ENCODE data around the gene ABHD6. TPM values are rescaled to one million over a fixed set of nuclear protein-coding genes. Genes with fewer than 3 reads are reported as not detected.

The ABHD6 gene
- total RNA-seq, 1 donor from 2014 or later: 6.1 TPM

- no peak overlapping the region for H3K27ac Mint-ChIP-seq
- no peaks in the 10 kb centered on the region for H3K36me3 Mint-ChIP-seq (ENCODE audit: insufficient read depth)
- no peaks in the 10 kb centered on the region for H3K27me3 Mint-ChIP-seq
- no peak overlapping the region for H3K4me3 Mint-ChIP-seq (ENCODE audit: low read depth)
- peaks cover 14% of the 10 kb centered on the region for H3K4me1 Mint-ChIP-seq (ENCODE audit: low read depth)
- no peaks in the 10 kb centered on the region for H3K9me3 Mint-ChIP-seq (ENCODE audit: low read depth)
- TF ChIP-seq CTCF (IDR thresholded peaks at IDR 0.05; ENCODE audit: unreplicated experiment): no peak
- DNase-seq (ENCODE audit: low spot score, unreplicated experiment): no peak
Measured at GRCh38 chr3:58254144-58254543, 16.6 kb downstream of the ABHD6 start.

GRCh38 chr3:58256061-58256460 is 18.5 kb downstream of the ABHD6 start:
- H3K27me3 Mint-ChIP-seq: no peaks in the 10 kb centered on the region
- DNase-seq (ENCODE audit: low spot score, unreplicated experiment): no peak
- peaks cover 2% of the 10 kb centered on the region for H3K4me1 Mint-ChIP-seq (ENCODE audit: low read depth)
- no peak for TF ChIP-seq CTCF (IDR thresholded peaks at IDR 0.05; ENCODE audit: unreplicated experiment)
- H3K36me3 Mint-ChIP-seq (ENCODE audit: insufficient read depth): no peaks in the 10 kb centered on the region
- H3K27ac Mint-ChIP-seq: no peak overlapping the region
- H3K9me3 Mint-ChIP-seq (ENCODE audit: low read depth): no peaks in the 10 kb centered on the region
- H3K4me3 Mint-ChIP-seq (ENCODE audit: low read depth): no peak overlapping the region

GRCh38 chr3:58256511-58256910 is 18.9 kb downstream of the ABHD6 start:
- Mint-ChIP-seq H3K4me1 (ENCODE audit: low read depth) (peaks cover 2% of the 10 kb centered on the region), H3K27ac (no peak overlapping the region), H3K27me3 (no peaks in the 10 kb centered on the region), H3K36me3 (ENCODE audit: insufficient read depth) (no peaks in the 10 kb centered on the region), H3K4me3 (ENCODE audit: low read depth) (no peak overlapping the region), H3K9me3 (ENCODE audit: low read depth) (no peaks in the 10 kb centered on the region)
- no peak for TF ChIP-seq CTCF (IDR thresholded peaks at IDR 0.05; ENCODE audit: unreplicated experiment)
- no peak for DNase-seq (ENCODE audit: low spot score, unreplicated experiment)

GRCh38 chr3:58258392-58259055 is 20.9 kb downstream of the ABHD6 start:
- peaks cover 2% of the 10 kb centered on the region for H3K4me1 Mint-ChIP-seq (ENCODE audit: low read depth)
- no peaks in the 10 kb centered on the region for H3K9me3 Mint-ChIP-seq (ENCODE audit: low read depth)
- H3K36me3 Mint-ChIP-seq (ENCODE audit: insufficient read depth): no peaks in the 10 kb centered on the region
- no peaks in the 10 kb centered on the region for H3K27me3 Mint-ChIP-seq
- H3K27ac Mint-ChIP-seq: no peak overlapping the region
- TF ChIP-seq CTCF (IDR thresholded peaks at IDR 0.05; ENCODE audit: unreplicated experiment): no peak
- H3K4me3 Mint-ChIP-seq (ENCODE audit: low read depth): no peak overlapping the region
- DNase-seq (ENCODE audit: low spot score, unreplicated experiment): no peak

- H3K27me3 Mint-ChIP-seq: no peaks in the 10 kb centered on the region
- H3K4me1 Mint-ChIP-seq (ENCODE audit: low read depth): no peaks in the 10 kb centered on the region
- no peak for DNase-seq (ENCODE audit: low spot score, unreplicated experiment)
- H3K27ac Mint-ChIP-seq: no peak overlapping the region
- H3K9me3 Mint-ChIP-seq (ENCODE audit: low read depth): no peaks in the 10 kb centered on the region
- no peaks in the 10 kb centered on the region for H3K36me3 Mint-ChIP-seq (ENCODE audit: insufficient read depth)
- no peak for TF ChIP-seq CTCF (IDR thresholded peaks at IDR 0.05; ENCODE audit: unreplicated experiment)
- H3K4me3 Mint-ChIP-seq (ENCODE audit: low read depth): no peak overlapping the region
Measured at GRCh38 chr3:58260261-58260731, 22.7 kb downstream of the ABHD6 start.

Data from progenitor cell of endocrine pancreas (in vitro differentiated cells).